NOMO-1 (cell line): ENCODE data around the gene CEP19.

Experiments used
- DNase-seq, 2 experiments: peaks; one replicate each; lab custom pipeline; 2025; ENCODE audit not compliant: unreplicated experiment in 2 of 2; lab: John Stamatoyannopoulos, UW

Gene CEP19

GRCh38 chr3:196712514-196713413 is 714 bp upstream of the CEP19 start:
- DNase-seq, result peak; percentile 62 to 83

DNA sequence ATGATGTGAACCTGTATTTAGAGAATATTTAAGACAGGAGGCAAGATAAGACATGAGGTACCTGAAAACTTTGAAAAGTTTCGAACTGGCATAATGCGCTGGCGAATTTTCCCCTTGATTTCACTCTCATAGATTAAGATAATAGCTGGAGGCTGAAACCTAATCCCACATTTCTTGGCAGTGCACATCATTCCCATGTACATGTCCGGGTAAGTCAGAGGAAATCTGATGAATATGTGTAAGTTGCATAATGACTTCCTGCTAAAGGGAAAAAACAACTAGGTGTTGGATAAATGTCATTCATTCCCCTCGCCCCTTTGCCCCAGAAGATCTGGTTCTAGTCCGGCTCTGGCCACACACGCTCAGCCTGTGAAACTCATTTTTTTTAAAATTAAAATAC is 3.6 kb downstream of the CEP19 start:
- no peak for DNase-seq

GRCh38 chr3:196707566-196707965 is 4.5 kb downstream of the CEP19 start:
- no peak for DNase-seq

DNA sequence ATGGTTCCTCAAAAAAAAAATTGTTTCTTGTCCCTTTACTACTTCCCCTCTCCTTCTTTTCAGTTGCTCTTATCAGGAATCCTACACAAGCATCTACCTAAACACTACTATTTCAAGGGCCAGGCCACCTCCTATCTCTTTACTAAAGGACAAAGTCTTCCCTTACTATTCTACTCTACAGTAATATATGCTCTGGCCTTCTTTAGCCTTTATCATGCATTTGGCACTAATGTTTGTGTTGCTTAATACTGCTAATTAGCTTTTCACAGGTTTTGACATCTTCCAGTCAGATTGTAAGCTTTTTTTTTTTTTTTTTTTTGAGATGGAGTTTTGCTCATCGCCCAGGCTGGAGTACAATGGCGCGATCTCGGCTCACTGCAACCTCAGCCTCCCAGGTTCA is 5.3 kb downstream of the CEP19 start:
- DNase-seq, result peak; percentile 44 to 87

DNA sequence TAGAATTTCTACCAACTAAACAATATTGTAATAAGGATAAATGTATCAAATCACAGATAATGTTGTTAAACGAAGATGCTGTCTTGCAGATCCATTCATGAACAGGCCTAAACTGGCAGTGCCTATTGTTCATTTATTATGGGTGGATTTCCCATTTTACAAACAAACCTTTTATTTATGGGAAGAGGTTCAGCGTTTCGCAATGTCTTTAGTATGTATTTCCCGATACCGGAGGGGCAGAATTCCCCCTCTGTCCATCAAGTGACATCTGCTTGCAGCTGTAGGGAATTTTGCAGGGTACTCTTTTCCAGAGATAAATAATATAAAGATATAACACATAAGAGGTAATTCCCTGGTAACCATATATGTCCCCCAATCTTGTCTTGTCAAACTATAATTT is 5.7 kb downstream of the CEP19 start:
- no peak for DNase-seq

- DNase-seq, result peak; percentile 59 to 89
Observed at GRCh38 chr3:196700801-196701200, 11.2 kb downstream of the CEP19 start.

- DNase-seq, result no peak
Observed at GRCh38 chr3:196699749-196700148, 12.3 kb downstream of the CEP19 start.

GRCh38 chr3:196697270-196697669 is 14.8 kb downstream of the CEP19 start:
- DNase-seq, result no peak

- DNase-seq, result no peak
Observed at GRCh38 chr3:196695849-196696226, 16.2 kb downstream of the CEP19 start.

DNA sequence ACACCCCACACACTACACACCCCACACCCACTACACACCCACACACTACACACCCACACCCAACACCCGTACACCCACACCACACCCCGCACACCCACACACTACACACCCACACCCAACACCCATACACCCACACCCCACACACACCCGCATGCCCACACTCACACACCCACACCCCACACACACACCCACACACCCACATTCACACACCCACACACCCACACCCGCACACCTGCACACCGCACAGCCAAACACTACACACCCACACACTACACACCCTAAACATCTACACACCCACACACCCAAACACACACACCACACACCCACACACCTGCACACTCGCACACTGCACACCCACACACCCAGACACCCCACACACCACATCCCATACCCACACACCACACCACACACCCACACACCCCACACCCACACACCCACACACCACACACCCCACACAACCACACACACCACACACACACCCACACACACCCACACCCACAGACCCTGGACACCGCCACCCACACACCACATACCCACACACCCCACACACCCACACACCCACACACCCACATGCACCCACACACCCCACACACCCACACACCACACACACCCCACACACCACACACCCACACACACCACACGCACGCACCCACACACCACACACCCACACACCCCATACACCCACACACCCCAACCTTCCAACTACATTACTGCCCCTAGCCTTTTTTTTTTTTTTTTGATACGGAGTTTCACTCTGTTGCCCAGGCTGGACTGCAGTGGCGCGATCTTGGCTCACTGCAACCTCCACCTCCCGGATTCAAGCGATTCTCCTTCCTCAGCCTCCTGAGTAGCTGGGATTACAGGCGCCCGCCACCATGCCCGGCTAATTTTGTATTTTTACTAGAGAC is 16.9 kb downstream of the CEP19 start:
- DNase-seq, result no peak

- DNase-seq, result peak; percentile 47 to 76
Observed at GRCh38 chr3:196694202-196694638, 17.8 kb downstream of the CEP19 start.

- DNase-seq, result peak; percentile 46 to 64
Observed at GRCh38 chr3:196691386-196691785, 20.7 kb downstream of the CEP19 start.

DNA sequence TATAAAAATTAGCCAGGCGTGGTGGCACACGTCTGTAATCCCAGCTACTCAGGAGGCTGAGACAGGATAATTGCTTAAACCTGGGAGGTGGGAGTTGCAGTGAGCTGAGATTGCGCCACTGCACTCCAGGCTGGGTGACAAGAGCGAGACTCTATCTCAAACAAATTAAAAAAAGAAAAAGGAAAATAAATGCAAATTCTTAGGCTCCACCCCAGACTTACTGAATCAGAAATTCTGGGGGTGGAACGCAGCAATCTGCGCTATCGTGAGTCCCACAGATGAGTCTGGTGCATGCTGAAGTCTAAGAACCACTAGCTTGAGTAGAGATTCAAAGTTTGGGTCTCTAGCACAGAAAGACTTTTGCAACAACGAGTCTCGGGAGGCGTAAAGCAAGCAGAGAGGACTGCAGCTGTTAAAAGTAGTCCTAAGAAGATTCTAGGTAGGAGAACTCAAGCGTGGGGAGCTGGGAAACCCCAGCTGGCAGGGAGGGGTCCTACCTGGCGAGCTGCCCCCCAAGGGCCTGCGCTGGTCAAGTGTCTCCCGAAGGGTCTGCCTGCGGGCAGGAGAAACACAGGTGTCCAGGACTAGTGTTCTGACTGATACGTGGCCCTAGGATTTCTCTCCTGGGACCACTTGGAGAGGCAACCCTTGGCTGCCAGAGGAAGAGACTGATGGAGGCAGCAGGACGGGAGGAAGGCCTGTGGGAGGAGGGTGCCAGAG is 21.9 kb downstream of the CEP19 start:
- DNase-seq, result no peak

- DNase-seq, result peak; percentile 94 to 100
Observed at GRCh38 chr3:196688349-196688748, 23.7 kb downstream of the CEP19 start.

DNA sequence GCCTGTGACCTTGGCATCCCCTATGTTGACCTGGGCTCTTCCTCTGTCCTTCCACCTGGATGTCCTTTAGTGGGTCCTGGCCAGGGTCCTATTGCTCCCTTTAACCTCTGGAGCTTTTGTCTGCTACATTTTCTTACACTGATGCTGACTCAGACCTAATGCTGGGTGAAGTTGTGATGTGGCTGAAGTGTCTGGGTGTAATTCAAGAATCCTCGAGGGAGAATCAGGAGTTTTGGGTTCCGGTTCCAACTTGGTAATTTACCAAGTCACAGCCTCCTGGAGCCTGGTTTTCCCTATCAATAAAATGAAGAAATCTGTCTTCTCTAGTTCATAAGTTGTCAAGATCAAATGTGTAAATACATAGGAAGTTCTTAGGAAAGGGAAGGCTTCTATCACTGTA is 25.6 kb downstream of the CEP19 start:
- no peak for DNase-seq

- DNase-seq, result peak; percentile 88 to 97
Observed at GRCh38 chr3:196684548-196685407, 27.3 kb downstream of the CEP19 start.

GRCh38 chr3:196677931-196678330 is 34.1 kb downstream of the CEP19 start:
- DNase-seq, result no peak

- no peak for DNase-seq
Observed at GRCh38 chr3:196677353-196677752, 34.7 kb downstream of the CEP19 start.

DNA sequence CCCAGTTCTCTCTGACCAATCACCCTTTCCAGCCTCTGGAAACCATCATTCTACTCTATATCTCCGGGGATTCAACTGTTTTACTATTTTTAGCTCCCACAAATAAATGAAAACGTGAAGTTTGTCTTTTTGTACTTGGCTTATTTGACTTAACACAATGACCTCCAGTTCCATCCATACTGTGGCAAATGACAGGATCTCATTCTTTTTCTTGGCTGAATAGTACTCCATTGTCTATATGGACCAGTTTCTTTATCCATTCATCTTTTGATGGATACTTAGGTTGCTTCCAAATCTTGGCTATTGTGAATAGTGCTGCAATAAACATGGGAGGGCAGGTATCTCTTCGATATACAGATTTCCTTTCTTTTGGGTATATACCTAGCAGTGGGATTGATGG is 38.4 kb downstream of the CEP19 start:
- no peak for DNase-seq

- DNase-seq, result no peak
Observed at GRCh38 chr3:196670339-196670738, 41.7 kb downstream of the CEP19 start.
